GM18870 (cell line): ENCODE measurements around the gene POR.

ENCODE experiments used
- ATAC-seq: cut with Tn5 transposase; IDR thresholded peaks from one replicate; pipeline ENCODE4 v1.9.1; 2021; ENCODE audit warnings: moderate library complexity; ENCODE audit not compliant: unreplicated experiment

The POR gene

DNA sequence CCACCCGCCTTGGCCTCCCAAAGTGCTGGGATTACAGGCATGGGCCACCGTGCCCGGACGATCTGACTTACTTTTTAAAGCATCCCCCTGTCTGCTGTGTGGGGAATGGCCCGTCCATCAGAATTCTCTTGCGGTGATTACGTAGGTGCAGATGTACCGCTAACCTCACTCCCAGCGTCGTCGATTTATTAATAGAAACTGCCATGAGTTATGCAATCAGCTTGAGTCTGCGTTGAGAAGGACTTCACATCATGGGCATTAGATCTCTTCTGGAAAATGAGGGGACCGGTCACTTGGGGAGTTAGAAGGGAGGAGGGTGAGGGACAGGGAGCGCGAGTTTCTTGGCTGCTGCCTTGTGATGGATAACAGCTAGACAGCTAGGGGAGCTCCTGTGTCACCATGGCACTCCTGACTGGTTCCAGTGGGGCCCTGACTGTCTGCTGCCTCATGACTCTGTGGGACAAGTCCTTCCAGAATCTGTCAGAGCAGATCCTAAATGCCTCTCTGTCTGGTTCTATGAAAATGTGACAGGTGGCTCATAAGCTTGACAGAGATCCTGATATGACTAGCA lies 35.2 kb downstream of the POR start:
- ATAC-seq: no peak

DNA sequence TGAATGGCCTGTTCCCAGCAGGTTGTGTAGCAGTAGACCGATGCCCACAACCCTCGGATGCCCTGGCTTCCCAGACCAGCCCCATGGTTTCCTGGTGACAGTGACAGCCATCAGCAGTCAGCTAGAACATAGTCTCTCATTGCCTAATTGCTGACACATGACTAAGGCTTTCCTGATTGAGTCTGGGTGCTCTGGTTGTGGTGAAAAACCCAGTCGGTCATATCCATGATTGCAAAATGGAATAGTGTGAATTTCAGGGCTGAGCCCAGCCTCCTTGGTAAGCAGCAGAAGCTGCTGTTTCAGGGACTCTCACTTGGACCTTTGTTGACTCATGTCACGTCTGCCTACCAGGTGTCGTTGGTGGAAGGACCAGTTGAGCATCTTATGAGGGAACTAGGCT lies 36.6 kb downstream of the POR start:
- no peak for ATAC-seq

DNA sequence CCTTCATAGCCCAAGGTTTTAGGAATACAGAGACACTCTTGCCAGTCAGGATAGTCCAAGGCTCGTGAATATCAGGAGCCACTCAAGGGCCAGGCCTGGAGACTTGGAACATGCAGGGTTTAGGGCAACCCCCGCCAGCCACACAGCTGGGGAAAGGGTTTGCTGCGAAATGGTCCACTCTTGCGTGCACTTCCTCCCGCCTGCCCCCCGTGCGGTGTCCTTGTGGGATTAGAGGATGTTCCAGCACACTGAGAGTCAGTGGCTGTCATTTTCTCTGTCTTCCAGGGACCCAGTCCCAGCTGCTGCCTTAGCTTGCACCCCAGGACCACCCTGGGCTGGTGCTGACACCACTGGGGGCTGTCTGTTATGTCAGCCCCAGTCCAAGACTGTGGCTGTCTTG lies 38.5 kb downstream of the POR start:
- no peak for ATAC-seq

DNA sequence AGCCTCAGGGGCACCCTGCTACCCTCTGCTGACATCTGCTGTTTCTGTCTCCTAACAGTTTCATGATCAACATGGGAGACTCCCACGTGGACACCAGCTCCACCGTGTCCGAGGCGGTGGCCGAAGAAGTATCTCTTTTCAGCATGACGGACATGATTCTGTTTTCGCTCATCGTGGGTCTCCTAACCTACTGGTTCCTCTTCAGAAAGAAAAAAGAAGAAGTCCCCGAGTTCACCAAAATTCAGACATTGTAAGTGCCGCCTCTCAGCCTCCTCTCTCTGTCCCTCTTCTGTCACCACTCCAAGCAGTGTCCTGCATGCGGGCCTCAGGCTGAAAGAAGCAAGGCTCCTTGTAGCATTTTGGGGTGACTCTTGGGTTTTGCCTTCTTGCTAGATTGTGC lies 39.0 kb downstream of the POR start:
- ATAC-seq: no peak

DNA sequence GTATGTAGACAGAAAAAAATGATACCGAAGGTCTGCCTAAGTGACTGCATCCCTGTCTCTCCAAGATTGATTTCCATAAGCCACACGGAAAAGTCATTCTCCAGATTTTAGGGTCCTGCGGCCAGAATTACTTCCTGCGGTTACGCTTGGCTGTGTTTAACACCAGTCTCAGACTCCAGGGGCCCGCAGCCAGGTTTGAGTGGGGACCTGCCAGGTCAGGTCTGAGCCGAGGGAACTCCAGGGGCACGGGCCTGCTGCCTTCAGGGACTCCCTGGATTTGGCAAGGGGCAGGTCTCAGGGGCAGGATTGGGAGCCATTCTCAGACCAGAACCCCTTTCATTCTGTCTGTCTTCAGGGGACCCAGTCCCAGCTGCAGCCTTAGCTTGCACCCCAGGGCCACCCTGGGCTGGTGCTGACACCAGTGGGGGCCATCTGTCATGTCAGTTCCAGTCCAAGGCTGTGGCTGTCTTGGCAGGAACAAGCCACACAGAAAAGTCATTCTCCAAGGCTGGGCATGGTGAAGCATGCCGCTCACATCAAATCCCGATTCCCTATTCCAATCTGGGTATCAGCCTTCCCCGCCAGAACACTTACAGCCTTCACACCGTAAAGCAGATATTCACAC lies 40.5 kb downstream of the POR start:
- ATAC-seq: no peak

DNA sequence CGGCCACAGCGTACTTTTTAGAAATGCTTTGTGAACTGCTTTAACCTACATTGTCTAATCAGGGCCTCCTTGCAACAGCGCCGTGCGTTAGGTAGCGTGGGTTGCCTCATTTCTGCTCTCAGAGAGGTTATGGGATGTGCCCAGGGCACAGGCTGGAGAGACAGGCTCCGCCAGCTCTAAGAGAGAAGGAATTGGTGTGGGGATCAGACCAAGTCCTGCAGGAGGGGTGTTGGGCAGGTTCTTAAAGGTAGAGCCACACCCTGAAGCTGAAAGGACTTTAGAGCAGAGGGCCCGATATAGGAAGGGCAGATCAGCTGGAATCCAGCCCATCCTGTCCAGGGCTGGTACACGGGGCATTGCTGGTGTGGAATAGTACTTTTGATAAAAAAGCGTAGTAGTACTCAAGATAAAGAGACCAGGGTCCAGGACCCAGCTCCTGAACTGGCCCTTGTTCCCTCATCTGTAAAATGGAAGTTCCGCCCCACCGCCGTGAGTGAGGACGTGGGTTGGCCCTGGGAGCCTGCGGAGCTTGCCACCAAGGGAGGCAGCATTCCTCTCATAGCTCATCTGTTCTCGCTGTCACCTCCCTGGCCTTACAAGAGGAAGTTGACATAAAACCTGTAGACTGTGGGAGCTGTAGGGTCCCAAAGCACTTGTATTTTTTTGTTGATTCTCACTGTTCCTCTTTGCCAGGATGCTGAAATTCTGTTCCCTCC lies 42.2 kb downstream of the POR start:
- no peak for ATAC-seq

DNA sequence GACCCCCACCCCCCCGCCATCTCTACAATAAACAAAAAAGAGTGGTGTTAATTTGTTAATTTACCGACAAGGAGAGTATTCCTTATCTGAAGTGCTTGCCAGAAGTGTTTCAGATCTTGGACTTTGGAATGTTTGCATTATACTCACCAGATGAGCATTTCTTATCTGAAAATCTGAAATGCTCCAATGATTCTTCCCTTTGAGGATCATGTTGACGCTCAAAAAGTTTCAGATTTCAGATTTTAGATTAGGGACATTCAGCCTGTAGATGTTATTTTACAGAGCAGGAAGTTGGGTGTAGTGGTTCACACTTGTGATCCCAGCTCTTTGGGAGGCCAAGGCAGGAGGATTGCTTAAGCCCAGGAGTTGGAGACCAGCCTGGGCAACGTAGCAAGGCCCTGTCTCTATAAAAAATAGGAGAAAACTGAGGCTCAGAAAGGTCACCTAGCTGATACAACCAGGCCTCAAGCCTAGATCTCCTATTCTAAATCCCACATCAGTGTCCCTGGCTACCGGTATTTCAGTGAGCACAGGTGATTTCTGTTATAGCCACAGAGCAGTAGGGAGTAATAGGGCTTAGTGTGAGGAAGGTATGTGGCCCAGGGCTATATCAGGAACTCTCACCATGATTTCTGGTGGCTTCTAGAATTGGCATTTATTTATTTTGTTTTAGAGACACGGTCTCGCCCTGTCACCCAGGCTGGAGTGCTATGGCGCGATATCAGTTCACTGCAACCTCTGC lies 44.0 kb downstream of the POR start:
- no peak for ATAC-seq

DNA sequence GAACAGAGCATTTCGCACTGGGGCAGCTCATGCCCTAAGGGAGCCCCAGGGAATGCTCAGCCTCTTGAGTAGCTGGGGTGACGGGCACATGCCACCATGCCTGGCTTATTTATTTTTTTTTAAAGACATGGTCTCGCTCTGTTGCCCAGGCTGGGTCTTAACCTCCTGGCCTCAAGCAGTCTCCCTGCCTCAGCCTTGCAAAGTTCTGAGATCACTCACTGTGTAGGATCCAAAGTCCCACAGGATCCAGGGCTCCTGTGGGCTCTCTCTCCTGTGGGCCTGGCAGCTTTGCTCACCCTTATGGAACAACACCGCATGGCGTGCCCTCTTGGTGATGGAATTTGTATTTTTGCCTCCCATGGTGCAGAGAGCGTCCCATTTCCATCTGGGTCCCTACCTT lies 45.4 kb downstream of the POR start:
- no peak for ATAC-seq

DNA sequence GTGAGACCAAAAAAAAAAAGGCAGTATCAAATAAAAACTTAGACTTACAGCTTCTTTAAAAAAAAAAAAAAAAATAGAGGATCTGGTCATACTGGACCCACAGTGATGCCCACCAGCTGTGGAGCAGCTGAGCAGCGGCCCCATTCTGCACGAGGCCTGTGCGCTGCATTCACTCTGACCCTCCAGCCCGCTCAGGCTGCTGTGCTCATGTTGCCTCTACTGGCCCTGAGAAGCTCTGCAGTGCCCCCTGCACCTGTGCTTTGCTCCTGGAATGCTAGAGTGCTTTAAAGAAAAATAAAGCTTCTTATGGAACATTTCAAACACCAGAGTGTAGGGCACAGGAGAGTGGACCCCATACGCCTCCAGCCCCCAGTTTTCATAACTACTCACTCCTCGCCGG lies 46.3 kb downstream of the POR start:
- no peak for ATAC-seq

DNA sequence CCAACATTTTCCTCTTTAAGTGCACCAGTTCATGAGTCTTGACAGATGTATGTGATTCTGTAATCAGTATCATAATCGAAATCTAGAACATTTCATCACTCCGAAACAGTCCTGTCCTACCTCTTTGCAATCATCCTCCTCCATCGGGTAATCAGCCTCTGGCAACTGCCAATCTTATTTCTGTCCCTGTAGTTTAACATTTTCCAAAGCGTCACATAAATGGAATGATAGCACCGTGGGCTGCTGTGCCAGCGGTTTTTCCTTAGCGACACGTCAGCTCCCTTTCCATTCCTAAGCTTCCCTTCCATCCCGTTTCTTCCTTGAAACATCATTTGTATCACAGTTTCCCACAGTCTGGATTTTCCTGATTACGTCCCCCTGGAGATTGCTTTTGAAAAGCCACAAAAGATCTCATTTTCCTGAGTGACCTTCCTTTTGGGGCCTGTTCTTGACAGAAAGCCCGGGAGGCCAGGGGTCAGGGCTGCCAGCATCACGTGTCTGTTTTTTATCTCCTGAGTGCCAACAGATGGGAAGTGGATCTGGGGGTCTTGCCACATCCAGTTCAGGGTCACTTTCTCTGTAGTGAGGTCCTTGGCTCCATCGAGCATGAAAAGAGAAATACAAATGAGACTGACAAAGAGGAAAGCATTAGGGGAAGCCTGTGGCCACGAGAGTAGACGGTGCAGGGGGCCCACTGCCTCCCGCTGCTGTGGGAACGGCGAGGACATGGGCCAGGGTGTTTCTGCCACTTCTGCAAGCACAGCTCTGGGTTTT lies 47.8 kb downstream of the POR start:
- no peak for ATAC-seq

DNA sequence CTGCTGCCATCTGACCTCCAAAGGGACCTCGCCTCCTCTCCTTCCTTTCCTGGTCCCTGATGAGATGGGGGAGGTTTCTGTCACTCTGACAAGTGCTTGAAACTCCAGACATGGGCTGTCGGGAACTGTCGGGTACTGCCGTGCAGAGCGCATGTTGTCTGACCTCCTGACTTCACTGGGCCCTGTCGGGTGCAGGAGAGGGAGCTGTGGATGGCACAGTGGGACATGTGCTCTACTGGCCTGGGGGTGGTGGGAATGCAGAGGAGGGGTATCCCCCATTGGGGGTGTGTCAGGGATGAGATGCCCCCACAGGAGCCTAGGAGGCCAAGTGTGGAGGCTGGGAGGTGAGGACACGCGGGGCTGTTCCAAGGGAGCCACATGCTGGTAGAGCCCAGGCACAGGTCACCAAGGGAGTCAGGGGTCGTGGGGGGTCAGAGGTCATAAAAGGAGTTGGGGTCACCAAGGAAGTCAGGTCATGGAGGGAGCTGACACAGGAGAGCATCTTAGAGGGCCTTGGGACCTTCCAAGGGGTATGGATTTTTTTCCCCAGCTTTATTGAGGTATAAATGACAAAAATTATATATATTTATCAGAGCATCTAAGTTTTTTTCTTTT lies 48.5 kb downstream of the POR start:
- no peak for ATAC-seq

DNA sequence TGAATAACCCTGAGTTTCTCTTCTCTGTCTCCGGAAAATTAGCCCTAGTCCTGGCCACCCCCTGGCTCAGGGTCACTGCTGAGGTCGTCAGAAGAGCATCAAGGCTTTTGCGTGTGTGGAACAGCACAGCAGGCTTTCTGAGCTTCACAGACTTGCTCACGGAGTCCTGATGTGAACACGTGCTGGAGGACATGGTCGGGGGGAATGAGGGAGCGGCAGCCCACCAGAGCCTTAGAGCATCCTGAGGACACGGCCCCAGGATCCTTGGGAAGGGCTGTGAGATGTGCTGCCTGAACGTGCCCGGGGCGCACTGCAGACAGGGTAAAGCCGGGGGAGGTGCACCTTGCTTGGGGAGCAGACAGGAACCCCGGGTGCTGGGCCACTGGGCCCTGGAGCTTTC lies 50.7 kb downstream of the POR start:
- no peak for ATAC-seq

DNA sequence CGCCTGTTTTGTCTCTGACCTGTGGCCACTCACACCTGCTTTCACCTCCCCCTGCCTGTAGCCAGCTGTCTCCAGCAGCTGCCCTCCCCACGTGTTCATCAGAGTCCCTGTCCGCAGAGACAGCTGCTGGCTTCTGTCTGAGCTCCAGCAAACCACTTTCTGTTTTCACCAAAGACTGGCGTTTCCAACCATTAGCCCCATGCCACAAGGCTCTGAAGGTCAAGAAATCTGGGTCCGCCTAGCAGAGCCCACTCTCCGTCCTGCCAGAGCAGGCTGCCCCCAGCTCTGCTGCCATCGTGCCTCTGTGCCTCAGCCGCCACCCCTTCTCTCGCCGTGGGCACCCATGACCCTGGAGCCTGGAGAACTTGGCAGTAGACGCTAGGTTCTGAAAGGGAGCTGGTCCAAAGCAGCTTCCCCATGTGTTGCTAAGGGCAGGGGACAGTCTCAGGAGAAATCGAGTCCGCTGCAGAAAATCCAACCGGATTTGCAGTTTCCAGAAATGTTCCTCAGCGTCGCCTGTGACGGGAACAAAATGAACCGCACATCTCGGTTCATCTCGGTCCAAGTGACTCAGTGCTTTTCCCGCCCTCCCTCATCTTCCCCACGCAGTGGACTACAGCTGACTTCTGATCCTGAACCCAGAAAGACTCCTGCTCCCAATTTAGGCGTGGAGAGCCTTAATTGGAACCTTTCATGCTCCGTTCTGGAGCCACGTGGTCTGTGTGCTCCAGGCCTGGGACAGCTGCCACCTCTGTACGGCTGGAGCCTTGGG lies 51.4 kb downstream of the POR start:
- no peak for ATAC-seq

DNA sequence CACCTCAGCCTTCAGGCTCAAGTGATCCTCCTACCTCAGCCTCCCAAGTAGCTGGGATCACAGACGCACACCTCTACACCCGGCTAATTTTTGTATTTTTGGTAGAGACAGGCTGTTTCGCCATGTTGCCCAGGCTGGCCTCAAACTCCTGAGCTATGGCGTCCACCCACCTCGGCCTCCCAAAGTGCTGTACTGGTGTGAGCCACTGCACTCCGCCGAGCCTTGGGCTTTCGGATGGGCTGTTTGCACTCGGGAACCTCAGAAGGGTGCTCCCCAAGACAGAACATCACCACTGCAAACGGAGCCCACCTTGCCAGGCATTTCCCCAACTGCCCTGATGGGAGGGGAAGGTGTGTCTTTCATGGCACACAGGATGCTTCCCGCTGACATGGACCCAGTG lies 52.1 kb downstream of the POR start:
- ATAC-seq: no peak

DNA sequence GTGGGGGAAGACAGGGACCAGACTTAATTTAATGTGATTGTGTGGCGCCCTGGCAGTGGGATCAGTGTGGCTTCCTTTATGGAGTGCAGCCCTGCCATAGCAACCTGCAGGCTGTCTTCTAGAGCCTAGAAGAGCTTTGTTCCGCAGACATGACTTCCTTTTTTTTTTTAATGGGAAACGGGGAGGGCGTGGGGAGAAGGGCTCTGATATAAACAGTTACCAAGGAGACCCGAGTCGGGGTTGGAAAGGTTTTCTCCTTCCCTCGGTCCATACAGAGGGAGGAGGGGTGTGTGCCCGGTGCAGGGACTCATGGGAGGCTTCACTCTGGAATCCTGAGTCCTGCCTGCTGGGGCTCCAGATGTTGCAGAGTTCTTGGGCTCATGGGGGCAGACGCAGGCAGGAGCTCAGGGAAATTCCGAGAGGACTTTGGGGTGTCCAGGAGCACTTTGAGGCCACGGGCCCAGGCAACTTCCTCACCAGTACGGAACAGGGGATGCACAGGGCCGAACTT lies 52.6 kb downstream of the POR start:
- no peak for ATAC-seq

DNA sequence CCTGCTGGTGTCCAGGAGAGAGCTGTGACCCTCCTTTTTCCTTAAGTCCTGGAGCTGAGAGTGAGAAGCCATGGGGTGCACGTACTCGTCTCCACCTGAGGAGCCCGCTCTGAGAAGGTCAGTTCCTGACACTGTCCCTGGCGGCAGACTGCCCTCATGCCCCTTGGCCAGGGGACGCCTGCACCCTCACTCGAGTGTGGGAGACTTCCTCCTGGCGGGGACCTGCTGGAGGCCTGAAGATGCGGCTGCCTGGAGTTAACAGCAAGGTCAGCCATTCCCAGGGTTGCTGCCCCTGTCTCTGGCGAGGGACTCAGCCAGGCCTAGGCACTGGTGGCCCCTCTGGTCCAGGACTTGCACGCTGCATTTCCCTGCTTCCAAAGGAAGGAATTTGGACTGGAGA lies 53.1 kb downstream of the POR start:
- no peak for ATAC-seq

DNA sequence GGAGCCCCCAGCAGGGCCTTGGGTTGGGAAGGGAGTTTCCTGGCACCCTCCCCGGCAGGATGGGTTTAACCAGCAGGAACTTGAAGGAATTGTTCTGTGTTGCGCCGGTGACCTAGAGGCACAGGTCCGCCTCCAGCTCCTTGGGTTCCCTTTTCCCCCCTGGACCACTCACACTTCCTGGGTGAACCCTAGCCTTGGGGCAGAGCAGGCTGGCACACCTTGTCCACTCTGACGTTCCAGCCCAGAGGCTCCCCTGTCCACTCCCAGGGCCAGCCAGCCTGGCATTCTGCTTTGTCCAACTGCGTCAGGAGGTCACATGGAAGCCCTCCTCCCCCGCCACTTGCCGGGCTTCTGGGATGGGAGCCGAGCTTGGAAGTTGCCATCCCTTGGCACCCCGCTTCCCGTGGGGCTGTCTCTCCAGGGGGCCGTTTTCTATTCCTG lies 53.6 kb downstream of the POR start:
- ATAC-seq: no peak

DNA sequence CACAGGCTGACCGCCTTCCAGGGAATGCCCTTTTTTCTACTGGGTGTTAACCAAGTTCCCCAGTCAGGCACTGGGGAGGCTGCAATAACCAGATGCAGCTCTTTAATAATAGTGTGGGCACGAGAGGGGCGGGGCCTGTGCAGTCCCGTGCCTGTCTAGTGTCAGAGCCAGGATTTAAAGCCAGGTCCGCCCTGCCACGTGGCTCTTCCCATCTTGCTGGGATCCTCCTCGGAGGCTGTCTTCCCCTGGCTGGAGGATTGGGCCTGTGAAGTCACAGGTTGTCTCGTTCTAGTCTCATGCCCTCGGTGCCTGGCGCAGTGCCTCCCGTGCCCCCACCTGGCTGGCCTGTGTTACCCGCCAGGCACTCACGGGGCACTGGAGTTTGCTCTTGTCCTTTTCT lies 54.2 kb downstream of the POR start:
- no peak for ATAC-seq

DNA sequence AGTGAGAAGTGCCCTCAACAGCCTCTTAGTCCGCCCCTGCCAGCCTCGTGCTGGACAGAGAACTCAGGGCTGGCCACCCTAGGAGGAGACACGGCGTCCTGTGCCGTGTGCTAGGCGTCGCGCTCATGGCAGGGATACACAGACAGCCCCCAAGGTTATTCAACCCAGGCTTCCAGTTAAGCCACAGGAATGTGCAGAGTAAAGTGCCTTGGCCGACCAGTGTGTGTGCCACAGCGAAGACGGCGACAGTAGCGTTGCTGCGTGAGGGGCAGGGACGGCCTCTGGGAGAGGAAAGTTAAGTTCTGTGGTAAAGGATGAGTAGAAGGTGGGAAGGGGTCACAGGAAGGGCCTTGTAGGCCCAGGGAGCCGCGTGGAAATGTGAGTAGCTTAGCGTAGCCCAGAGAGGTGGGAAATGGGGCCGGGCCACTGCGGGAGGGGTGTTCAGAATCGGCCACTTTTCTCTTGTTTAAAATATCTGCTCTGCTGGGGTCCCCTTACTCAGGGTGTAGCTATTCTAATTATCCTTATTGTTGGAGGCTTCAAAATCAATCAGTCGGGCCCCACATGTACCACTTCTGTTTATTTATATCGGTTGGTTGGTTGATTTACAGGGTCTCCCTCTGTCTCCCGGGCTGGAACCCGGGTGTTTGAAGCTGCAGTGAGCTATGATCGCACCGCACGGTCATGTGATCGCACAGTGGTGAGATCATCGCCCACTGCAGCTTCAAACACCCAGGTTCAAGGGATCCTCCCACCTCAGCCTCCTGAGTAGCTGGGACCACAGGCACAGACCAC lies 54.9 kb downstream of the POR start:
- no peak for ATAC-seq
